HG03045 (cell line): ENCODE data around the gene FUZ.
"Not testable (repeated sequence)": the region's sequence is repeated elsewhere in the genome, so short reads cannot be mapped to it uniquely, and the experiment has no call there.

Experiments
- ATAC-seq: cut with Tn5 transposase; IDR thresholded peaks from one replicate; pipeline ENCODE4 v1.9.1; 2021; ENCODE audit warnings: mild to moderate bottlenecking, moderate library complexity; ENCODE audit not compliant: unreplicated experiment

Gene FUZ

GRCh38 chr19:49833599-49833998, 20.5 kb upstream of the FUZ start:
- ATAC-seq: no peak

DNA sequence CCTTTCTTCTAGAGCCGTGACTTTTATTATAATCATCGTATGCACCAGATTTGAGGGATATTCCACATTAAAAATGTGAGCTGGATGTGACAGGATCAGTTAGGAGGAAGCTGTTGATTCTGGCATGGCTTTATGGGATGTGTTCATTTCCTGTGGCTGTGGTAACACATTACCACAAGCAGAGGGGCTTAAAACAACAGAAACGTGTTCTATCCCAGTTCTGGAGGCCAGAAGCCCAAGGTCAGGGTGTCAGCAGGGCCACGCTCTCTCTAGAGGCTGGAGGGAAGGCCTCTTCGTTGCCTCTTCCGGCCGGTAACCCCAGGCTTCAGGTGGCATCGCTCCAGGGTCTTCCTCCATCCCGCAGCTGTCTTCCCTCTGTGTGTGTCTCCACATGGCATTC, 19.5 kb upstream of the FUZ start:
- ATAC-seq: no peak

GRCh38 chr19:49831592-49831991, 18.5 kb upstream of the FUZ start:
- ATAC-seq: no peak

DNA sequence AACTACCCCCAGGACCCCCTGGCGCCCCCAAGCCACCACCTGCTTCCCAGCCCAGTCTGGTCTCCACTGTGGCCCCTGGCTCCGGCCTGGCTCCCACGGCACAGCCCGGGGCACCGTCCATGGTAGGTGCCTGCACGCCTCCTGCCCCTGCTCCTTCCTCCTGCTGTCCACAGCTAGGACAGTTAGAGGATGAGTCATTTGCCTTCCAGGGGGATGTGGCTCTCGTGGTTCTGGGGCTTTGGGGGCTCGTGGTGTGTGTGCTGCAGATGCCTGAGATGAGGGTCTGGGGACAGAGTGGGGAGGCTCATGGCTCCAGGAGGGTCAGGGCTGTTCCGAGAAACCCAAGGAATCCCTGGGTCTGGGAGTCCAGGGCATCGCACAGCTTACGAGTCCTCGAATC, 17.7 kb upstream of the FUZ start:
- no peak for ATAC-seq

DNA sequence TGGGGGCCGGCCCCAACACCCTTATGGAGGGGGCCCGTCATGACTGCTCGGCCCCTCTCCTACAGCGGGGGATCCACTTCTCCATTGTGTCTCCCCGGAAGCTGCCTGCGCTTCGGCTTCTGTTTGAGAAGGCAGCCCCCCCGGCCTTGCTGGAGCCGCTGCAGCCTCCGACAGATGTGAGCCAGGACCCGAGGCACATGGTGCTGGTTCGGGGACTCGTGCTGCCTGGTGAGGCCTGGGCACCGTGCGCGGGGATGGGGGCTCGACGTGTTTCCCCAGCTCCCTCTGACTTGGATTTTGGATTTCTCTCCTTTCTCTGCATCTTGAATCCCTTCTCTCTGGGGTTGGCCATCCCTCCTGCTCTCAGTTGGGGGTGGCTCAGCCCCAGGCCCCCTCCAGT, 16.6 kb upstream of the FUZ start:
- ATAC-seq: no peak

GRCh38 chr19:49829200-49829599, 16.1 kb upstream of the FUZ start:
- ATAC-seq: no peak

GRCh38 chr19:49827034-49827433, 13.9 kb upstream of the FUZ start:
- ATAC-seq: no peak

DNA sequence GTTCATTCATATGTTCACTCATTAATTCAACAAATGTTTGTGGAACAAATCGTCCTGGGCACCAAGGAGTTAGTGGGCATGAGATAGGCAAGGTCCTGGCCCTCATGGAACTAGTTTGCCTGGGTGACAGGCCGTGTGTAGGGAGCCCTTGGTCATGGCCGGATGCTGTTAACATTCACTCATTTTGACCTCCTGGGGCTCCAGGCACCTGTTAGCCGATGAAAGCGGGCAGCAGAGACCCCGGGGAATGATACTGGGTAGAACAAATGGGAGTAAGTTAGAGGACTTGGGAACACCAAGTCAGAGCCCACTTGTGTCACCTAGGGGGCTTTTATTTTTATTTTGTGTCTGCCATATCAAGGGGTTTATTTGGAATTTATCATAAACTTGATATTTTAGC, 11.6 kb upstream of the FUZ start:
- ATAC-seq: no peak

DNA sequence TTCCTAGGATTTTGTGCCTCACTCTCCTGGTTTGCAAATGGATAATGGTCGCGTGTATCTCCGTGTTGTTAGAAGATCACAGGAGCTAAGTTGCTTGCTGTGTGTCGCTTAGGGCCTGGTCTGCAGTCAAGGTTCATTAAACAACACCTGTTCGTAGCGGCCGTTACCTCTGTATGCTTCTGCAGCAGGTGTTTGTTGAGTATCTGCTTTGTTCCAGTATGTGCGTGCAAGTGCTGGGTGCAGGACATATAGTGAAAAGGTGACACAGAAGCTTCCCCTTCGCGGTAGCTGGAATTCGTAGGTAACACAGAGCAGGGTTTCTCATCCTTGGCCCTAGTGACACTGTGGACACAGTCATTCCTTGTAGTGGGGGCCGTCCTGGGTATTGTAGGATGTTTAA, 10.4 kb upstream of the FUZ start:
- ATAC-seq: no peak

- ATAC-seq: no peak
Observed at GRCh38 chr19:49820125-49820524, 7.0 kb upstream of the FUZ start.

DNA sequence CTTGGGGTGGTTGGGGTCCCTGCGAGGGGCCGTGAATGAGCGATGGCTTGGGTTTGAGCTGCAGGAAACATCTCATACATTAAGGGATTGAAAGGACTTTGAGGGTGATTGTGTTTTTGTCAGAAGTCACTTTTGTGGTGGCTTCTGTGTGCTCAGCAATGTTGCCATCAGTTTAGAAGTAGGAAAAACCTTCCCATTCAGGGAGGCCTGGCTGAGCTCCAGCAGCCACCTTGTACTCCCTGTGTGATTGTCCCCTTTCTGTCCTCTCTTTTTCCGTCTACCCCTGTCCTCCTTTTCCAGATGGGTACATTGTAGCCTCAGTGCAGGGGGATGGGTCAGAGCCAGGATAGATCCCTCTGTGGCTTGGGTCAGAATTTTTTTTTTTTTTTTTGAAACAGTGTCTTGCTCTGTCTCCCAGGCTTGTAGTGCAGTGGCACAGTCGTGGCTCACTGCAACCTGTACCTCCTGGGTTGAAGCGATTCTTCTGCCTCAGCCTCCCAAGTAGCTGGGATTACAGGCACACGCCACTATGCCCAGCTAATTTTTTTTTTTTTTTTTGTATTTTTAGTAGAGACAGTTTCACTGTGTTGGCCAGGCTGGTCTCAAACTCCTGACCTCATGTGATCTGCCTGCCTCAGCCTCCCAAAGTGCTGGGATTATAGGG, 6.5 kb upstream of the FUZ start:
- not testable (repeated sequence) for ATAC-seq

- ATAC-seq: no peak
Observed at GRCh38 chr19:49818649-49819370, 5.7 kb upstream of the FUZ start.

GRCh38 chr19:49817964-49818648, 5.0 kb upstream of the FUZ start, which contains the start of gene MED25:
Gene MED25 (plus strand): TSS chr19:49818289. CDS start chr19:49818342, 53 bp downstream.
- peak; percentile 68 for ATAC-seq

DNA sequence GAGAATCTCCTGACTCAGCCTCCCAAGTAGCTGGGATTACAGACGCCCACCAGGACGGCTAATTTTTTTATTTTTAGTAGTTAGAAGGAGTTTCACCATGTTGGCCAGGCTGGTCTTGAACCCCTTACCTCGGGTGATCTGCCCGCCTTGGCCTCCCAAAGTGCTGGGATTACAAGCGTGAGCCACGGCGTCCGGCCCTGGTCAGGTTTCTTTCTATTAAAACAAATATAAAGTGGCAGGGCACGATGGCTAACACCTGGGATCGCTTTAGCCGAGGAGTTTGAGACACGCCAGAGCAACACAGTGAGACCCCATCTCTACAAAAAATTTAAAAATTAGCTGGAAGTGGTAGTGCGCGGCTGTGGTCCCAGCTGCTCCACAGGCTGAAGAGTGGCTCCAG, 3.5 kb upstream of the FUZ start:
- ATAC-seq: no peak

DNA sequence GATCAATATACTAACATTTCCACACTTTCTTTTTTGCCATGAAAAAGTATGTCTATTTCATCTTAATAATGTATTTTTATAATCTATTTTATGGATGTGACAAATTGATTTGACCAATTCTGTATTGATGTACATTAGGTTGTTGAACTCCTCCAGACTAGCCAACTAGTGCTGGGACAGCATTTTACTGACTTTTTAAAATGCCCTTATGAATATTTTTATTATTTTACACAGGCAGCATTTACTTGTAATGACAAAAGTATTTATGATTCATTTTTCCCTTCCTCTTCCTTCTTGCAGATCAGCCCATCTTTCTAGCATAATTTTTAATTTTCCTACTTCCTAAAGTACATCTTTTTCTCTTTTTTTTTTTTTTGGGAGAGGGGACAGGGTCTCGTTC, 918 bp upstream of the FUZ start:
- no peak for ATAC-seq

DNA sequence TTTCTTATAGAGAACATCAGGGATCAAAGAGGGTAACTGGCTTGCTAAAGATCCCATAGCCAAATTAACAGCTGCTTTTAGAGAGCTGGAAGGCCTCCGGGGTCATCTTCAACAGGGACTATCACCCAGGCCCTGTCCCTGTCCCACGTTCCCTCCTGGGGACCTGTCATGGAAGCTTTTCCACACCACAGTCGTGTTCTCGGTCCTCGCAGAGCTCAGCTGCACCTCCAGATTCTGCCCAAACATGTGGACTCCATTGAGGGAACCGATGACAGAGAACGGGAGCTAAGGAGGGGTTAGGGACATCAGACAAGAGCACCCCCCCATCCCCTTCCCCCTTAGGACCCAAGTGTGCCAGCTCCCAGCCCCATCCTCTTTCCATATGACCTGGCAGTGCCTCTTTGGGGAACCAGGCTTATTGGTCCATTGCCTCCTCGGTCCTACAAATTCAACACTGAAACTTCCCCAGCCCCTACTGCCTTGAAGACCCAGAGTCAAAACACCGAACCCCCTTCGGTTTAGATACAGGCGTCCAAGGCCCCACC, 568 bp downstream of the FUZ start:
- no peak for ATAC-seq

DNA sequence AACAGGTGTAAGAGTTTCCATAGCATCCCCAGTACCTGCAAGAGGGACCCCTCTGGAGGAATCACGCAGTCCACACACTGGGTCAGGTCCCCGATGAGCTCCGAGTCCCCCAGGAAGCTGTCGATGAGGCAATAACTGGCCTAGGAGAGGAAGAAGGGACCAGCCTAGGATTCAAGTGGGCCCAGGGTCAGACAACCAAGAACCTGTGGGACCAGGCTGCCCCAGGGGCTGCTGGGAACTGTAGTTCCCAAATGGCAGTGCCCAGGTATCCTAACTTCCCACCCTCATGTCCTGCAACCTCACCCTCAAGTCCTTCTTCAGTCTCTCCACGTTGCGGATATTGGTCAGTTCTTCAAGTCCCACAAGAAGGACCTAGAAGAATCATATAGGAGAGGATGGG, 1.8 kb downstream of the FUZ start:
- no peak for ATAC-seq

- no peak for ATAC-seq
Observed at GRCh38 chr19:49809941-49810389, 3.1 kb downstream of the FUZ start.

DNA sequence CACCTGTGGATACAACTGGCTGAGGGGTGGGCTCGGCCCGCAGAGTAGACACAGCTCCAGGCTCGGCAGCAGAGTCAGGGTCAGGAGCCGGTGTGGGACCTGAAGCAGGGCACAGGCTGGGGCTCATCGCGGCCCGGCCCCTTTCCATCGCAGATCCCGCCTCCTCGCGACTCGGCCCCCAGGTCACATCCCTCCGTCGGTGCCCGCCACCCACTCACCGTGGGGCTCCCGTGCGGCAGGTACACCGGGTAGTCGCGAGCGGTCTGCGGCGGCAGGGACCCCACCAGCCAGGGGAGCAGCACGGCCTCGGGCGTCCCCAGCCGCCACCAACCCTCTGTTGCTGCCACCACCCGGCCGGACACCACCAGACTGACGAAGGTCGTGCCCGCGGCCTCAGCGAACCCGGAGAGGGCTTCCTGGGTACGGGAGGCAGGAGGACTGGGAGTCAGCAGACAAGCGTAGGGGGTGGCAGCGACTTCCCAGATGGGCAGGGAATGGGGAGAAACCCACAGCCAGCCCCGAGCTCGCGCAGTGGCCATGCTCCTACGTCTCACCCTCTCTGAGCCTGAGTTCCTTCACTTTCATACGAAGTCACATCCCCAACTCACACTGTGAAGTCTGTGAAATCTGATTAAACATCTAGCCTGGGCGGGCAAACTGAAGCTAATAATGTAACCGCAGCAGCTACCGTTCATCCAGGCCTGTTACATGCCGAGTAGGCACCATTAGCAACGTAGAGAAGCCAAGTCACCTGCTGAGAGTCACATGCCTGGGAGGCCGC, 3.7 kb downstream of the FUZ start:
- ATAC-seq: no peak

DNA sequence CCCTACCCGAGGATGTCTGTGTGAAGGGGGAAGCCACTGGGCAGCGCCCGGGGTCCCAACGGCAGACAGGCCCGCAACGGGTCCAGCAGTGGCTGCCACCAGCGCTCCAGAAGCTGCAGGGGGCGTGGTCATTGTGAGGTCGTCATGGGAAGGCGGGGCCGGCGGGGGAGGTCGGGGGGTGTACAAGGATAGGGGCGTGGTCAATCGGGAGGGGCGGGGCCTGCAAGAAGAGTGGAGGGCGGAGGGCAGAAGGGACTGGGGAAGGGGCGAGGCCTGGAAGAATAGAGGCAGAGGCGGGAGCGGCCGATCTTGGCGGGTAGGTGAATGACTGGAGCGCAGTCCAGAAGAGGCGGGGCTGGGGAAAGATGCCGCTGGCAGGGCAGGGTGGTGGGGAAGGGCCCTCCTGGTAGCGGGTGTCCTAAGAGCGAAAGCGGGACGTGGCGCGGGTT, 4.4 kb downstream of the FUZ start:
- no peak for ATAC-seq
